ENCODE results near the gene IL17RE.
"Not testable (repeated sequence)": the region's sequence is repeated elsewhere in the genome, so short reads cannot be mapped to it uniquely, and the experiment has no call there.

- TF ChIP-seq CTCF (IDR thresholded peaks at IDR 0.05; ENCODE audit: insufficient read depth, low read length); POLR2AphosphoS5 (IDR thresholded peaks at IDR 0.05; ENCODE audit: low read depth): not testable (repeated sequence)
Measured at GRCh38 chr3:9854291-9854940, 48.2 kb upstream of the IL17RE start.

Data from HL-60 (cell line).